Stimulated activated CD4-positive, alpha-beta T cell treated with anti-CD3 and anti-CD28 coated beads, Interleukin-1b, Interleukin-23, amount 100 ng/mL, for 48 hours (primary cell): ENCODE data around the gene COCH.
"Not testable (repeated sequence)": the region's sequence is repeated elsewhere in the genome, so short reads cannot be mapped to it uniquely, and the experiment has no call there.

Experiments
- DNase-seq: peaks from one replicate; pipeline ENCODE4 v3.0.0-alpha.2; 2020

The COCH gene

GRCh38 chr14:30933937-30934336 is 59.6 kb downstream of the COCH start:
- not testable (repeated sequence) for DNase-seq

GRCh38 chr14:30935445-30935844 is 61.1 kb downstream of the COCH start:
- DNase-seq = no peak

GRCh38 chr14:30938617-30939016 is 64.3 kb downstream of the COCH start:
- no peak for DNase-seq
